NCI-H345 (cell line): ENCODE results near the gene LRMDA.

ENCODE experiments used
- DNase-seq: peaks from one replicate; lab custom pipeline; 2025; lab: John Stamatoyannopoulos, UW

LRMDA gene

GRCh38 chr10:76338187-76338586 is 906.8 kb downstream of the LRMDA start:
- DNase-seq: no peak

GRCh38 chr10:76341740-76342139 is 910.3 kb downstream of the LRMDA start:
- DNase-seq: no peak

GRCh38 chr10:76342996-76343395 is 911.6 kb downstream of the LRMDA start:
- DNase-seq: no peak

- DNase-seq: no peak
These were observed 916.4 kb downstream of the LRMDA start for GRCh38 chr10:76347832-76348231.

- no peak for DNase-seq
These were observed 919.2 kb downstream of the LRMDA start for GRCh38 chr10:76350583-76350982.

GRCh38 chr10:76352300-76352699 is 920.9 kb downstream of the LRMDA start:
- no peak for DNase-seq

GRCh38 chr10:76353237-76353851 is 921.9 kb downstream of the LRMDA start:
- no peak for DNase-seq

- DNase-seq: no peak
These were observed 922.9 kb downstream of the LRMDA start for GRCh38 chr10:76354212-76354738.

GRCh38 chr10:76354921-76355320 is 923.5 kb downstream of the LRMDA start:
- no peak for DNase-seq

GRCh38 chr10:76356557-76356956 is 925.1 kb downstream of the LRMDA start:
- DNase-seq: no peak

- DNase-seq: no peak
These were observed 926.4 kb downstream of the LRMDA start for GRCh38 chr10:76357726-76358415.

GRCh38 chr10:76358743-76359395 is 927.4 kb downstream of the LRMDA start:
- no peak for DNase-seq

- DNase-seq: no peak
These were observed 944.3 kb downstream of the LRMDA start for GRCh38 chr10:76375761-76376160.

GRCh38 chr10:76382381-76382851 is 951.0 kb downstream of the LRMDA start:
- DNase-seq: no peak

- no peak for DNase-seq
These were observed 957.0 kb downstream of the LRMDA start for GRCh38 chr10:76388321-76389023.

GRCh38 chr10:76393875-76394706 is 962.7 kb downstream of the LRMDA start:
- no peak for DNase-seq

GRCh38 chr10:76394707-76395042 is 963.3 kb downstream of the LRMDA start:
- DNase-seq: no peak

GRCh38 chr10:76395251-76395650 is 963.8 kb downstream of the LRMDA start:
- no peak for DNase-seq

- no peak for DNase-seq
These were observed 964.7 kb downstream of the LRMDA start for GRCh38 chr10:76396134-76396533.

GRCh38 chr10:76397181-76398042 is 966.0 kb downstream of the LRMDA start:
- DNase-seq: no peak
